ENCODE data around the gene ZCCHC7. TPM values are rescaled to one million over a fixed set of nuclear protein-coding genes. Genes with fewer than 3 reads are reported as not detected.
"Not testable (repeated sequence)": the region's sequence is repeated elsewhere in the genome, so short reads cannot be mapped to it uniquely, and the experiment has no call there.

Gene ZCCHC7
- total RNA-seq, 1 donor from 2014 or later, result 34.5 TPM

- no peak for DNase-seq
These were observed 259.5 kb downstream of the ZCCHC7 start for GRCh38 chr9:37379835-37380234.

- no peak for DNase-seq
These were observed 260.2 kb downstream of the ZCCHC7 start for GRCh38 chr9:37380570-37380969.

- DNase-seq, result no peak
These were observed 260.8 kb downstream of the ZCCHC7 start for GRCh38 chr9:37381094-37381741.

DNA sequence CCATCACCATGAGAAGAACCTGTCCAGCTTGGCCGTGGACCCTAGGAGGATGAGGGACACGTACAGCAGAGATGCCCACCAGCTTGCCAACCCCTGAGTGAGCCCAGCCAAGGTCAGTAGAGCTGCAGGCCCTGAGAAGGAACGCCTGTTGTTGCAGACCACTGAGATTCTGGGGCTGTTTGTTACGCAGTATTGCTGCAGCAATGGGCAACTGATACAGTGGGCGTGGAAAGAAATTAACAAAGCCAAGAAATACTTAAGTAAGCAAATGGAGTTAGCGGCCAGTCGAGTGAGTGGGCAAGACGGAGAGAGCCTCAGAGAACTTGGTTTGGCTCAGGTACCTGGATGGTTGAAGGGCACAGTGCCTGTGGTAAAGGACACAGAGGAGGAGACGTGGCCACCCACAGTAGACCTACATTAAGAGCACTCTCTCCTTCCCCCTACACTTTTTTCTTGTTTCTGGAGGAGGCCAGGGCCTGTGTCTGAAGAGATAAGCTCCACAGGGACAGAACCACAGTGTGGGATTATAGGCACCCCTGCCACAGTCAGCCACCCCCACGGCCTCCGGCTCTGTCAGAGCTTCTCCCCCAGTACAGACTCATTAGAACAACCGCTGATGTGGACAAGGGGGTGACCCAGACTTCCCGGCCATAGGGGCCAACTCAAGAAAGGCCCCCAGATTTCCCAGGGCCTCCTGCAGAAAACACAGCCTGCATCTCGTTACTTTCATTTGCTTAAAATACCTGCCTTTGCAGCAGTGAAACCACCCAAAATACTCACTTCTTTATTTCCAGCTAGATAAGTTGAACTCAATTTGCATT, 262.0 kb downstream of the ZCCHC7 start:
- no peak for DNase-seq

- no peak for DNase-seq
These were observed 262.6 kb downstream of the ZCCHC7 start for GRCh38 chr9:37382982-37383357.

DNA sequence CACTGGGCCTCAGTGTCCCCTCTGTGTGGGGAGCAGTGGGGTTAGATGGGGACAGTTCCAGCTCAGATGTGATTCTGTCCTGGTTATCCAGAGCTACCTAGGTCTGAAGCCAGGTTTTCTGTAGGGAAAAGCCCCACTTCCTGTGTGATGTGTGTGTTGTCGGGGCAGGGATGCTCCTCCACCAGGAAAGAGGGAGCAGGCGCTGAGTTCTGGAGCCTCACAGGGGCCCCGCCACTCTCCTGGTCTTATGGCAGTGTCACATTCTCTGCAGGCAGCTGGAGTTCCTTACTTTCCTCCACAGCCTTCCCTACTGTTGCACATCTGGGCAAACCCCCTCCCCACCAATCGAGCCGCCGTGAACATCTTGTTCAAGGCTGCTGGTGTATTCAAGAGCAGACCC, 263.0 kb downstream of the ZCCHC7 start:
- DNase-seq, result no peak

GRCh38 chr9:37383876-37384746, 263.7 kb downstream of the ZCCHC7 start:
- DNase-seq, result no peak

- DNase-seq, result no peak
These were observed 264.9 kb downstream of the ZCCHC7 start for GRCh38 chr9:37385286-37385685.

GRCh38 chr9:37386988-37387387, 266.6 kb downstream of the ZCCHC7 start:
- DNase-seq, result no peak

DNA sequence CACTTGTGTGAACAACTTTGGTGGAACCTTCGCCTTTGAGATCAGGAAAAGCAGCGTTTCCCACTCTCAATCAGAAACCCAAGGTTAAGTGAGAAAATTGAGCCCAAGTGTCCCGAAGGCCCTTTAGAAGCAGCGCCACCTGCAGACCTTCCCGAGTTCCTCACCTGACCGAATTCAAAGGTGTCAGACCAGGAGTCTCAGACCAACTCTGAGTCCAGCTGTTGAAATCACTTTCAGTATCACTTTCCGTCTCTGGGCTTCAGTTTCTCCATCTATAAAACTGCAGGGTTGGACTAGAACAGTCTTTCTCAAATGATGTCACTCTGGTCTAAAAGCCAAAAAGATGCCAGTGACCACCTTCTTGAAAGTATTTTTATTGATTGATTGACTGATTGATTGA, 270.4 kb downstream of the ZCCHC7 start:
- no peak for DNase-seq

DNA sequence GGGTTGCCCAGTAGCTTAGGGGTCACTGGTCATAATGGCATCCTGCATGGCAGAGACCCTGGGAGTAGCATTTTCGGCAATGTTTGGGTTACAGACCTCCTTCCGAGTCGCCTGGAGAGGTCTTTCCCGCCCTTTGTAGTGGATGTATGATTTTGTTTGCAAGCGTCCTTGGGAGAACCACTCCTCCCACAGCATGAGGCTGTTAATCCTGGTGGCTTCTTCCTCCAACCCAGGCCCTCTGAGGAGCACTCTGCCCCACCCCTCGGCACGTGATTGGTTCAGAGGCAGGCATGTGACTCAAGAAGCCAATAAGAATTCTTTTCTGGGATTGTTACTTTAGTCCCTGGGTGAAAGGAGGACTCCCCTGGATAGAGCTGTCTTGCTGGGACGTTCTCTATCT, 271.9 kb downstream of the ZCCHC7 start:
- DNase-seq, result no peak

DNA sequence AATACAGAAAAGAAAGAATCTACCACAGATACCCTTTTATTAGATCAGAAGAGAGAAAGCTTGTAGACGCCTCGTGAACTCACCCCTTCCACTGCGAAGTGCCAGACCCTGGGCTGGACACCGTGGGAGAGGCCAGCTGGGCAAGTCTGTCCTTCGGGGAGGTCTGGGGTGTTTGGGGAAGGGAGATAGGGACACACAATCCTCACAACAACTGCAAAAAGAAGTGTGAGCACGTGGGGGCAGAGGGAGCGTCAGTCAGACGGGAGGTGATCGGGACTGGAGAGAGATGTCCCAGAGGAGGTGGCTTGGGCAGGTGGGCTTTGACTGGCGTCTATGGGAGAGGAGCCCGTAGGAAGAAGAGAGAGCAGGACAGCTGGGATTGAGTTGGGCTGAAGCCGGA, 274.9 kb downstream of the ZCCHC7 start:
- DNase-seq, result no peak

GRCh38 chr9:37395663-37396062, 275.3 kb downstream of the ZCCHC7 start:
- DNase-seq, result no peak

DNA sequence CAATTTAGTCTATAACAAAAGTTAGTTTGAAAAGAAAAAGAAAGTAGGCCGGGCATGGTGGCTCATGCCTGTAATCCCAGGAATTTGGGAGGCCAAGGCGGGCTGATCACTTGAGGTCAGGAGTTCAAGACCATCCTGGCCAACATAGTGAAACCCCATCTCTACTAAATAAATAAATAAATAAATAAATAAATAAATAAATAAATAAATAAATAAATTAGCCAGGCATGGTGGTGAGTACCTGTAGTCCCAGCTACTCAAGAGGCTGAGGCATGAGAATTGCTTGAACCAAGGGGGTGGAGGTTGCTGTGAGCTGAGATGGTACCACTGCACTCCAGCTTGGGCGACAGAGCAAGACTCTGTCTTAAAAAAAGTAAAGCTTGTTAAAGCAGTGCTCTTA, 277.6 kb downstream of the ZCCHC7 start:
- not testable (repeated sequence) for DNase-seq

DNA sequence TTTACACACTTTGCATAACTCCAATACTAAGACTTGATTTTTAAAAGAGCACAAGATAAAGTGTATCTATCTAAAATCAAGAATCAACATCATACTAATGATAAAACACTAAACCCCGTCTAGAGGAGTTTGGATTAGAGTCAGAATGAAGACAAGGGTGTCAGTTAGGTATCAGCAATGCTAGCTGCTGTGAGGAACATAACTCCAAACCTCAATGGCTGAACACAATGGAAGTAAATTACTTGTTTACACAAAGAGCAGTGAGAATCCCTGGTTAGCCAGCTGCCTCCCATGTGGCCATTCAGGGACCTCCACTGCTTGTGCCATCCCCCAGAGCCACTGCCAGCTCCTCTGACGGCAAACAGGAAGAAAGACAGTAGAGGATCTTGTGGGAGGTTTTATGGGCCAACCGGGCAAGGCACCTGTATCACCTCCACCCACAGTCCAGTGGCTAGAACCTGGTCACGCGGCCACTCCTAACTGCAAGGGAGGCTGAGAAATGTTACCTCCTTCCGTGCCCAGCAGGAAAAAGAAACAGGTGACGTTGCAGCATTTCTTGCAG, 278.2 kb downstream of the ZCCHC7 start:
- DNase-seq, result no peak

DNA sequence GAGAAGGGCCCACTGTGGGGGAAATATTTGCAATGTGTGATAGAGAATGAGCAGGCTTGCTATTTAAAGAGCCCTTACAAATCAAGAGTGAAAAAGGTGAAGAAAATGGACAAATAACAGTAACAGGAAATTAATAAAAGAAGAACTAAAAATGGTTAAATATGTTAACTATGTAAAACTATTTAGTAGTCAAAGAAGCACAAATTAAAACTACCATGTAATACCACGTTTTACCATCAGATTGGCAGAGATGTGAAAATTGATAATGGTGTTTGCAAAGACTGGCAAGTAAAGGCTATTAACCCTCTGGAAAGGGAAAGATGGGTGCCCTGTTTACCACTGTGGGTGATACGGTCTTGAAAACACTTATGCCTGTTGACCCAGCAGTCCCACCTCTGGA, 279.0 kb downstream of the ZCCHC7 start:
- no peak for DNase-seq

GRCh38 chr9:37404590-37404989, 284.2 kb downstream of the ZCCHC7 start:
- DNase-seq, result no peak

DNA sequence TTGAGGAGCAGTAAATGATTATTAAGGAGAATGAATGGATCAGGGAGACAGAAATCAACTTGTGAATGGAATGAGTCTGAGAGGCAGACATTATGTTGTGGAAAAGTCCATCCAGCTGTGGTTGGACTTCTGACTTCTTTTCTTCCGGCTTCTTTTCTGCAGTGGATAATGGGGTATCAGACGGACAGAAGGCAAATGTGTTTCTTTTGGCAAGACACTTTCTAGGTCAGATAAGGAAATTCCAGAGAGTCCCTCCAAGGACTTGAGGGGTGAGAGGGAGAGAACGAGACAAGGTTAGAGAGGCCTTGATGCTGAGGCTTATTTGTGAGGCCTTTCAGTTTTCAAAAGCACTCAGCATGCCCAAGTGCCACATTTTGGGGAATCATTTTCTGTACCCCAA, 285.0 kb downstream of the ZCCHC7 start:
- no peak for DNase-seq

GRCh38 chr9:37405764-37406380, 285.5 kb downstream of the ZCCHC7 start:
- DNase-seq, result no peak

DNA sequence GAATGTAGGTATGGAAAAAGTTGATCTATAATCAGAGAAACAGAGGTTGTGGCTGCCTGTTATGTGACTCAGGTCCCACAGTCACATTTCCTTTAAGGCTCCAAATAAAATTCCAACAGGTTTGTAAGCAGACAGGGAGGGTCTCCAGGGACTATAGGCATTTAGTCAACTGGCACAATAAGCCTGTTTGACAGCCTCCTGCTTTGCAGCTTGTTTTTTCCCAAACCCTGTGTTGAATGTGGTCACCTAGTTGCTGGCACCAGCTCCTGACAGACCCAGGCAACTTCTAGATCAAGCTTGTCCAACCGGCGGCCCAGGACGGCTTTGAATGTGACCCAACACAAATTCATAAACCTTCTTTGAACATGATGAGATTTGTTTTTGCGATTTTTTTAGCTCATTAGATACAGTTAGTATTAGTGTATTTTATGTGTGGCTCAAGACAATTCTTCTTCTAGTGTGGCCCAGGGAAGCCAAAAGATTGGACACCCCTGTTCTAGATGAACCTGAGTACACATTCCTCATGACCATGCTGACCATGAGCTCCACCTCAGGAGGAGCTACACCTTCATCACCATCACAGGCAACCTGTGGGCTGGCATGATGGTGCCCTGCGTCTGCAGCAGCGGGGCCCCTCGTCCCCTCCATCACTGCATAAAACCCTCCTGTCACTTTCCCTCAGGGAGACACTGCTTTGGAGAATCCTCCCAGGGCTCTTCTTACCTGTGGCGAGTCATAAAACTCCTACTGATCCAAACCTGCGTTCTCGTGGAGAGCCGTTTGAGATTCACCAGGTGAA, 286.4 kb downstream of the ZCCHC7 start:
- DNase-seq, result no peak

- no peak for DNase-seq
These were observed 287.1 kb downstream of the ZCCHC7 start for GRCh38 chr9:37407468-37407867.

All from occipital lobe (tissue), 2 donors.